ENCODE measurements around the gene HTR3A. TPM values are rescaled to one million over a fixed set of nuclear protein-coding genes. Genes with fewer than 3 reads are reported as not detected.

HTR3A gene
- polyA plus RNA-seq, 1 donor (not counting 4 experiments of a cell fraction or from before 2014, with no cell fraction given), result not detected

DNA sequence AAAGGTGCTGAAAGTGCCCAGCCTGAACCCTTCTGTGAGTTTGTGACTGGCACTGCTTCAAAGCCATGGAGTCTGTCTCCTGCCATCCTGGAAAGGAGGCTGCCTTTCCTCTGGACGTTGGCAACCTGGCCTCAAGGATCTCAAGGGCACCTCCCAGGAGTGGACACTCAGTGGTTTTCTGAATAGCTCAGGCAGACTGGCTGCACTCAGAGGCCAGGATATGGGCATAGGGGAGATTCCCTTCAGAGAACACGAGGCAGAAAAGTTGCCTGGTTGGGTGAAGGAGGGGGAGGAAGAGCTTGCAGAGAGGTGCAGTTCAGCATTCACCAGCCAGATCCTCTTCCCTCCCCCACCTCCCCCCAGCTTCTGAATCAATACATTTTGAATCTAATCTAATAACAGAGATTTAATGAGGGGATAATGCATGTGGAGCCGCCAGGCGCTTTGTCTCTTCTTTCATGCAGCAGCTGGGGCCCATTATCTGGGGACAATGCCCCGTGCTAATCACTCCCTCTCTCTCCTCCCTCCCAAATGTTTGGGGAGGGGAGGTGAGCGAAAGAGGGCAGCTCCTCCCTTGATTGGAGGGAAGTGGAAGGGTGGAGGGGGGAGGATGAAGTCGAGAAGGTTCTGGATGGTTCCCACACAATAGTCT lies 17.7 kb downstream of the HTR3A start:
- FAIRE-seq (no peak), DNase-seq (ENCODE audit: low read depth, low spot score) (no peak)
- no peaks in the 10 kb centered on the region for H3K36me3 ChIP-seq (ENCODE audit: control insufficient read depth in 2 of 2, extremely low read depth in 1 of 2, insufficient read depth in 2 of 2, low read length in 2 of 2)
- H3K27ac ChIP-seq (ENCODE audit: control insufficient read depth, insufficient read depth, low read length), result no peak overlapping the region
- no peaks in the 10 kb centered on the region for H3K4me1 ChIP-seq (ENCODE audit: control insufficient read depth, extremely low read depth, insufficient read depth, low read length)
- dilution Hi-C loops (cut with MboI; ENCODE audit: extremely low pct_ligation_motif_present, low sequenced_read_pairs), result no loop called here
- no peak overlapping the region for H3K9ac ChIP-seq (ENCODE audit: control insufficient read depth, extremely low read depth, insufficient read depth, low read length)
- no peaks in the 10 kb centered on the region for H3K9me1 ChIP-seq (ENCODE audit: control insufficient read depth, extremely low read depth, insufficient read depth, low read length)
- no peak overlapping the region for H2AFZ ChIP-seq (ENCODE audit: control insufficient read depth, low read length)
- H4K20me1 ChIP-seq (ENCODE audit: control insufficient read depth, extremely low read depth, insufficient read depth, low read length), result no peaks in the 10 kb centered on the region
- no peaks in the 10 kb centered on the region for H3K9me3 ChIP-seq (ENCODE audit: control insufficient read depth, low read depth, low read length)
- no peak overlapping the region for H3K4me3 ChIP-seq (ENCODE audit: control insufficient read depth in 2 of 3, extremely low read depth in 1 of 3, insufficient read depth in 2 of 3, low read depth in 1 of 3, low read length in 3 of 3)
- TF ChIP-seq, protein P1, sequence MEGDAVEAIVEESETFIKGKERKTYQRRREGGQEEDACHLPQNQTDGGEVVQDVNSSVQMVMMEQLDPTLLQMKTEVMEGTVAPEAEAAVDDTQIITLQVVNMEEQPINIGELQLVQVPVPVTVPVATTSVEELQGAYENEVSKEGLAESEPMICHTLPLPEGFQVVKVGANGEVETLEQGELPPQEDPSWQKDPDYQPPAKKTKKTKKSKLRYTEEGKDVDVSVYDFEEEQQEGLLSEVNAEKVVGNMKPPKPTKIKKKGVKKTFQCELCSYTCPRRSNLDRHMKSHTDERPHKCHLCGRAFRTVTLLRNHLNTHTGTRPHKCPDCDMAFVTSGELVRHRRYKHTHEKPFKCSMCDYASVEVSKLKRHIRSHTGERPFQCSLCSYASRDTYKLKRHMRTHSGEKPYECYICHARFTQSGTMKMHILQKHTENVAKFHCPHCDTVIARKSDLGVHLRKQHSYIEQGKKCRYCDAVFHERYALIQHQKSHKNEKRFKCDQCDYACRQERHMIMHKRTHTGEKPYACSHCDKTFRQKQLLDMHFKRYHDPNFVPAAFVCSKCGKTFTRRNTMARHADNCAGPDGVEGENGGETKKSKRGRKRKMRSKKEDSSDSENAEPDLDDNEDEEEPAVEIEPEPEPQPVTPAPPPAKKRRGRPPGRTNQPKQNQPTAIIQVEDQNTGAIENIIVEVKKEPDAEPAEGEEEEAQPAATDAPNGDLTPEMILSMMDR (optimal IDR thresholded peaks at IDR 0.05 in 1 of 3, IDR thresholded peaks at IDR 0.05 in 1 of 3, conservative IDR thresholded peaks at IDR 0.05 in 1 of 3; ENCODE audit: extremely low read depth in 1 of 3, insufficient read depth in 2 of 3, low read length in 3 of 3), result no peak
- TF ChIP-seq EZH2 (IDR thresholded peaks at IDR 0.05; ENCODE audit: low read length), result no peak
- H3K4me2 ChIP-seq (ENCODE audit: control insufficient read depth, extremely low read depth, insufficient read depth, low read depth, low read length), result no peak overlapping the region
- H3K27me3 ChIP-seq (ENCODE audit: control insufficient read depth, extremely low read depth, insufficient read depth, low read length), result no peaks in the 10 kb centered on the region
- H3K79me2 ChIP-seq (ENCODE audit: control insufficient read depth, insufficient read depth, low read length), result no peaks in the 10 kb centered on the region

DNA sequence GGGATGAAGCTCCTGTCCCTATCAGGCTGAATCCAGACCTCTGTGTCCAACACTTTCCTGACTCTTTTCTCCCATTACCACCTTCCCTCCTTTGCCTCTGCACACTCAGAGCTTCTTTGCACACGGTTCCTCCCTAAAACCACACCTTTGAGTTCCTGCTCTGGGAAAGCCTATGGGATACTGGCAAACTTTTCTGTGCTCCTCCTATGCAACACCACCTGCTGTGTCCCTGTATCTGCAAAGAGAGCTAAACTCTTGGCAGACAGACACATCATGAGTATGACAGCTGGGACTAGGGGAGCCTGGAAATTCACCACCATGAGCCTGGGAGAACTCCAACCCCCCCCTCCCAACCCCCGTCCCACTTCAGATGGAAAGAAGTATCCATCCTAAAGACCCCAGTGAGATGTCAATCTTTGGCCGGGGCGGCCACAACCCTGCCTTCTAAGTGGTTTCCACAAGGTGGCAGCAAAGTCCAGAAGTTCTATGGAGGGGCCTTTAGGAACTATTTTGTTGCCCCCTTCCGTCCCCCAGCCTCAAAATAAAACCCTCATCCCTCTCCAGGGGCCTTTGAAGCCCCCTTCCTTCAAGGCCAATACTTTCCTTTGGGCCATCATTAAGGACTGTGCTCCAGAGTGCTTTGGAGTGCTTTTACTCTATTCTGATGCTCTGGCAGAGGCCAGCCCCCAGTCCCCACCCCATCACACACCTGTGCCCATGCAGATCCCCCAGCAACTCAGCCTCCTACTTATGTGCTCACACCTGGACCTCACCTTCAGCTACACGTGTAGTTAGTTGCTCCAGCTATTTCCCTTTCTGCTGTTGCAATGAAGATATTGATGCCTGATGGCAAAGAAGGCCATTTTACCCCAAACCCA lies 19.4 kb downstream of the HTR3A start:
- TF ChIP-seq EZH2 (IDR thresholded peaks at IDR 0.05; ENCODE audit: low read length), result no peak
- TF ChIP-seq, protein P1 (optimal IDR thresholded peaks at IDR 0.05 in 1 of 3, IDR thresholded peaks at IDR 0.05 in 1 of 3, conservative IDR thresholded peaks at IDR 0.05 in 1 of 3; ENCODE audit: extremely low read depth in 1 of 3, insufficient read depth in 2 of 3, low read length in 3 of 3), result peak; percentile 56 to 66 (median 62)
- H4K20me1 ChIP-seq (ENCODE audit: control insufficient read depth, extremely low read depth, insufficient read depth, low read length), result no peaks in the 10 kb centered on the region
- no peak overlapping the region for H2AFZ ChIP-seq (ENCODE audit: control insufficient read depth, low read length)
- H3K79me2 ChIP-seq (ENCODE audit: control insufficient read depth, insufficient read depth, low read length), result no peaks in the 10 kb centered on the region
- no peak overlapping the region for H3K9ac ChIP-seq (ENCODE audit: control insufficient read depth, extremely low read depth, insufficient read depth, low read length)
- H3K4me2 ChIP-seq (ENCODE audit: control insufficient read depth, extremely low read depth, insufficient read depth, low read depth, low read length), result no peak overlapping the region
- H3K36me3 ChIP-seq (ENCODE audit: control insufficient read depth in 2 of 2, extremely low read depth in 1 of 2, insufficient read depth in 2 of 2, low read length in 2 of 2), result no peaks in the 10 kb centered on the region
- no peak overlapping the region for H3K27ac ChIP-seq (ENCODE audit: control insufficient read depth, insufficient read depth, low read length)
- DNase-seq (ENCODE audit: low read depth, low spot score), result no peak
- H3K27me3 ChIP-seq (ENCODE audit: control insufficient read depth, extremely low read depth, insufficient read depth, low read length), result no peaks in the 10 kb centered on the region
- H3K4me3 ChIP-seq (ENCODE audit: control insufficient read depth in 2 of 3, extremely low read depth in 1 of 3, insufficient read depth in 2 of 3, low read depth in 1 of 3, low read length in 3 of 3), result no peak overlapping the region
- no peaks in the 10 kb centered on the region for H3K9me1 ChIP-seq (ENCODE audit: control insufficient read depth, extremely low read depth, insufficient read depth, low read length)
- dilution Hi-C loops (cut with MboI; ENCODE audit: extremely low pct_ligation_motif_present, low sequenced_read_pairs), result no loop called here
- no peak for FAIRE-seq
- no peaks in the 10 kb centered on the region for H3K9me3 ChIP-seq (ENCODE audit: control insufficient read depth, low read depth, low read length)
- no peaks in the 10 kb centered on the region for H3K4me1 ChIP-seq (ENCODE audit: control insufficient read depth, extremely low read depth, insufficient read depth, low read length)
